ENCODE data around the gene WDFY2.

DNA sequence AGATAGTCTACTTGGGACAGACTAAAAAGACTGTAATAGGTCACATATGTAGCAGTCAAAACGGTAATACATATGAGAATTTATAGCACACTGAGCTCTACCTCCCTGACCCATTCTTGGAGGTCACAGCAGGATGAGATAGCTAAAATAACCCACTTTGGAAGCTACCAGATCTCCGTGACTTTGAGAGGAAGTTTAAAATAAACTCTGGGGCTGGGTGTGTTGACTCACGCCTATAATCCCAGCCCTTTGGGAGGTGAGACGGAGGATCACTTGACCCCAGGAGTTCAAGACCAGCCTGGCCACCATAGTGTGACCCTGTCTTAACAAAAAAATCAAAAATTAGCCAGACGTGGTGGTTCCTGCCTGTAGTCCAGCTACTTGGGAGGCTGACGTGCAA lies 174.4 kb downstream of the WDFY2 start:
- TF ChIP-seq CTCF (conservative IDR thresholded peaks at IDR 0.05 in 1 of 2, IDR thresholded peaks at IDR 0.05 in 1 of 2; ENCODE audit: extremely low read depth in 1 of 2, insufficient read depth in 1 of 2, low read depth in 1 of 2, low read length in 2 of 2): no peak
- TF ChIP-seq EZH2 (IDR thresholded peaks at IDR 0.05; ENCODE audit: borderline replicate concordance, low read length): no peak

Data from mammary epithelial cell (primary cell).